H9 (cell line): ENCODE data around the gene ZNF773. TPM values are rescaled to one million over a fixed set of nuclear protein-coding genes. Genes with fewer than 3 reads are reported as not detected.
"Not testable (repeated sequence)": the region's sequence is repeated elsewhere in the genome, so short reads cannot be mapped to it uniquely, and the experiment has no call there.

Experiments used
- DNase-seq: peaks from one replicate; pipeline ENCODE4 v3.0.0-alpha.2; 2017
- H2AFZ ChIP-seq: one replicate; pipeline ENCODE4 v1.6.1; 2013; ENCODE audit warnings: mild to moderate bottlenecking, low read length, control low read depth, moderate library complexity
- H2AK5ac ChIP-seq: 2 replicates; pipeline ENCODE4 v1.6.1; 2013; ENCODE audit warnings: low read length, control low read depth, mixed read lengths; ENCODE audit not compliant: insufficient read length
- H2BK120ac ChIP-seq: one replicate; pipeline ENCODE4 v1.6.1; 2013; ENCODE audit warnings: low read depth, mild to moderate bottlenecking, low read length, control low read depth, inconsistent platforms; ENCODE audit not compliant: poor library complexity, severe bottlenecking
- H2BK12ac ChIP-seq: 2 replicates; pipeline ENCODE4 v1.6.1; 2013; ENCODE audit warnings: low read length, control low read depth, mixed read lengths, low read depth; ENCODE audit not compliant: insufficient read length
- H2BK15ac ChIP-seq: 2 replicates; pipeline ENCODE4 v1.6.1; 2013; ENCODE audit warnings: low read depth, low read length, control low read depth
- H2BK20ac ChIP-seq: one replicate; pipeline ENCODE4 v1.6.1; 2013; ENCODE audit warnings: low read depth, mild to moderate bottlenecking, low read length, control low read depth, inconsistent platforms; ENCODE audit not compliant: poor library complexity, severe bottlenecking
- H2BK5ac ChIP-seq: 2 replicates; pipeline ENCODE4 v1.6.1; 2013; ENCODE audit warnings: low read length, control low read depth, mixed read lengths; ENCODE audit not compliant: insufficient read length
- H3K14ac ChIP-seq: 2 replicates; pipeline ENCODE4 v1.6.1; 2013; ENCODE audit warnings: low read length, control low read depth; ENCODE audit not compliant: insufficient read depth
- H3K18ac ChIP-seq: 2 replicates; pipeline ENCODE4 v1.6.1; 2013; ENCODE audit warnings: low read depth, mild to moderate bottlenecking, mixed read lengths, low read length, control low read depth; ENCODE audit not compliant: insufficient read length
- H3K23ac ChIP-seq: 2 replicates; pipeline ENCODE4 v1.6.1; 2013; ENCODE audit warnings: low read length, control low read depth, mixed read lengths, low read depth; ENCODE audit not compliant: insufficient read length
- H3K23me2 ChIP-seq: 2 replicates; pipeline ENCODE4 v1.6.1; 2013; ENCODE audit warnings: low read depth, mild to moderate bottlenecking, mixed read lengths, low read length, control low read depth; ENCODE audit not compliant: insufficient read length, poor library complexity, severe bottlenecking
- H3K27ac ChIP-seq: 2 replicates; pipeline ENCODE4 v1.5.1; 2013; ENCODE audit warnings: low read length, control low read depth, mixed read lengths, low read depth; ENCODE audit not compliant: insufficient read length
- H3K27me3 ChIP-seq: 2 replicates; pipeline ENCODE4 v1.6.1; 2013; ENCODE audit warnings: low read length, control low read depth, inconsistent platforms; ENCODE audit not compliant: insufficient read depth
- H3K4ac ChIP-seq: 2 replicates; pipeline ENCODE4 v1.6.1; 2013; ENCODE audit warnings: low read depth, mild to moderate bottlenecking, control low read depth, inconsistent platforms, low read length, moderate library complexity
- H3K4me1 ChIP-seq: 2 replicates; pipeline ENCODE4 v1.6.1; 2013; ENCODE audit warnings: low read length, control low read depth, inconsistent platforms; ENCODE audit not compliant: insufficient read depth
- H3K4me2 ChIP-seq: 2 replicates; pipeline ENCODE4 v1.6.1; 2013; ENCODE audit warnings: low read length, control low read depth, mixed read lengths; ENCODE audit not compliant: insufficient read length, insufficient read depth
- H3K56ac ChIP-seq: 2 replicates; pipeline ENCODE4 v1.6.1; 2013; ENCODE audit warnings: low read depth, mild to moderate bottlenecking, mixed read lengths, low read length, control low read depth; ENCODE audit not compliant: insufficient read length
- H3K79me1 ChIP-seq: 2 replicates; pipeline ENCODE4 v1.6.1; 2013; ENCODE audit warnings: low read depth, mild to moderate bottlenecking, moderate library complexity, low read length, control low read depth, inconsistent platforms; ENCODE audit not compliant: insufficient read depth, poor library complexity, severe bottlenecking
- H3K79me2 ChIP-seq: 2 replicates; pipeline ENCODE4 v1.6.1; 2013; ENCODE audit warnings: low read length, control low read depth, inconsistent platforms; ENCODE audit not compliant: insufficient read depth
- H3K9ac ChIP-seq: 2 replicates; pipeline ENCODE4 v1.6.1; 2013; ENCODE audit warnings: low read length, control low read depth, mixed read lengths; ENCODE audit not compliant: insufficient read length; ENCODE audit errors: extremely low read depth
- H3K9me3 ChIP-seq: one replicate; pipeline ENCODE4 v1.6.1; 2013; ENCODE audit warnings: low read depth, low read length, inconsistent platforms; ENCODE audit not compliant: control insufficient read depth
- H3T11ph ChIP-seq: one replicate; pipeline ENCODE4 v1.6.1; 2013; ENCODE audit warnings: mild to moderate bottlenecking, low read length, control low read depth, inconsistent platforms
- H4K20me1 ChIP-seq: one replicate; pipeline ENCODE4 v1.6.1; 2013; ENCODE audit not compliant: control insufficient read depth, insufficient read length, insufficient read depth
- H4K5ac ChIP-seq: 2 replicates; pipeline ENCODE4 v1.6.1; 2013; ENCODE audit warnings: low read depth, mild to moderate bottlenecking, mixed read lengths, low read length, control low read depth; ENCODE audit not compliant: insufficient read length
- H4K8ac ChIP-seq: replicated peaks from 2 replicates; pipeline ENCODE4 v1.6.1; 2013; ENCODE audit warnings: low read length, control low read depth, mixed read lengths, low read depth; ENCODE audit not compliant: insufficient read length
- H4K91ac ChIP-seq: 2 replicates; pipeline ENCODE4 v1.6.1; 2013; ENCODE audit warnings: low read depth, mild to moderate bottlenecking, moderate library complexity, mixed read lengths, low read length, control low read depth; ENCODE audit not compliant: insufficient read length
- H3K27ac Mint-ChIP-seq, 3 experiments: 2 replicates in 2 of 3; 3 replicates in 1 of 3; pipeline ENCODE4 v1.8.0; 2020 to 2021; ENCODE audit warnings: mixed read lengths in 3 of 3, mild to moderate bottlenecking in 1 of 3, moderate library complexity in 1 of 3
- H3K27me3 Mint-ChIP-seq: 2 replicates; pipeline ENCODE4 v1.8.0; 2021; ENCODE audit warnings: low read depth, mild to moderate bottlenecking, moderate library complexity, mixed read lengths
- H3K36me3 Mint-ChIP-seq, 3 experiments: 2 replicates in 2 of 3; 3 replicates in 1 of 3; pipeline ENCODE4 v1.8.0; 2020 to 2021; ENCODE audit warnings: low read depth in 3 of 3, mixed read lengths in 3 of 3; ENCODE audit not compliant: insufficient read depth in 1 of 3
- H3K4me1 Mint-ChIP-seq, 2 experiments: 2 replicates each; pipeline ENCODE4 v1.8.0; 2020; ENCODE audit warnings: mixed read lengths in 2 of 2
- H3K4me3 Mint-ChIP-seq, 2 experiments: 2 replicates in 1 of 2; 3 replicates in 1 of 2; pipeline ENCODE4 v1.8.0; 2020 to 2021; ENCODE audit warnings: mild to moderate bottlenecking in 2 of 2, mixed read lengths in 2 of 2, moderate library complexity in 1 of 2
- H3K9me3 Mint-ChIP-seq, 2 experiments: 2 replicates in 1 of 2; 3 replicates in 1 of 2; pipeline ENCODE4 v1.8.0; 2020; ENCODE audit warnings: mild to moderate bottlenecking in 2 of 2, mixed read lengths in 2 of 2, moderate library complexity in 1 of 2
- WGBS: extraction: QIAGEN DNeasy Blood & Tissue Kit; methylation state at CpG from one replicate; pipeline ENCODE4 v1.1.7; 2013; ENCODE audit warnings: missing lambda C conversion rate, low lambda C conversion rate, mixed read lengths; ENCODE audit not compliant: insufficient read length; ENCODE audit errors: extremely low coverage; 5-methylcytosine and 5-hydroxymethylcytosine counted together
- total RNA-seq: library from RNA; stranded (reverse); gene quantifications from 2 replicates; pipeline ENCODE4 v1.2.1, GENCODE V29; 2021
- TF ChIP-seq, protein P1 (sequence below): fragments of 200-600 bp; sonication (generic); conservative IDR thresholded peaks from 3 replicates; pipeline ENCODE4 v1.8.0; 2021; ENCODE audit warnings: antibody characterized with exemption, mild to moderate bottlenecking

ZNF773 gene
- total RNA-seq, 1 experiment from 2014 or later, result 8.2 TPM

DNA sequence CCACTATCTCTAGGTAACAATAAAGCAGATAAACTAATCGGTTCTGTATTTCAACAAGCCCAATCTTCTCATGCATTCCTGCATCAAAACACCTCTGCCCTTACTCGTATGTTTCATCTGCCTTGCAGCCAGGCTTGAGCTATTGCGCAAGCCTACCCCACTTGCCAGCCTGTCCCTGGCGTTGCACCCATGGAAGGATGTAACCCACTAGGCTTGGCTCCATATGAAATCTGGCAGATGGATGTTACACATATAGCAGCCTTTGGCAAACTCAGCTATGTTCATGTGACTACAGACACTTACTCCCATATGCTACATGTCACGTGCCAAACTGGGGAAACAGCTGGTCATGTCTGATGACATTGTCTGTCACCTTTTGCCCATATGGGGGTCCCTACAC lies 15.5 kb downstream of the ZNF773 start:
- WGBS, result no CpG with 5 or more reads among the region's 5 CpGs
- Histone ChIP-seq H3K79me1 (no peaks in the 10 kb centered on the region), H3K23ac (no peak overlapping the region), H3K79me2 (no peaks in the 10 kb centered on the region), H3K9me3 (peaks cover 19% of the 10 kb centered on the region), H2BK5ac (no peak overlapping the region), H3K27ac (no peak overlapping the region), H3T11ph (no peak overlapping the region), H3K27me3 (no peaks in the 10 kb centered on the region), H2AFZ (no peak overlapping the region), H2BK12ac (no peak overlapping the region), H4K8ac (no peak overlapping the region), H3K14ac (no peak overlapping the region), H3K4ac (no peak overlapping the region), H2AK5ac (no peak overlapping the region), H3K4me1 (no peaks in the 10 kb centered on the region), H3K23me2 (no peaks in the 10 kb centered on the region), H4K91ac (no peak overlapping the region), H3K18ac (no peak overlapping the region), H4K5ac (no peak overlapping the region), H2BK20ac (no peak overlapping the region), H2BK15ac (no peak overlapping the region), H4K20me1 (no peaks in the 10 kb centered on the region), H3K9ac (no peak overlapping the region), H2BK120ac (no peak overlapping the region), H3K4me2 (no peak overlapping the region), H3K56ac (no peak overlapping the region)
- Mint-ChIP-seq H3K4me3 (no peak overlapping the region), H3K36me3 (peaks cover 10 to 39% (median 19%) of the 10 kb centered on the region in 3 experiments; a peak in 6 of 7 replicates), H3K9me3 (peaks cover 47 to 62% of the 10 kb centered on the region in 2 experiments), H3K27me3 (peaks cover 2% of the 10 kb centered on the region), H3K27ac (no peak overlapping the region), H3K4me1 (no peaks in the 10 kb centered on the region)
- no peak for DNase-seq
- TF ChIP-seq, protein P1, sequence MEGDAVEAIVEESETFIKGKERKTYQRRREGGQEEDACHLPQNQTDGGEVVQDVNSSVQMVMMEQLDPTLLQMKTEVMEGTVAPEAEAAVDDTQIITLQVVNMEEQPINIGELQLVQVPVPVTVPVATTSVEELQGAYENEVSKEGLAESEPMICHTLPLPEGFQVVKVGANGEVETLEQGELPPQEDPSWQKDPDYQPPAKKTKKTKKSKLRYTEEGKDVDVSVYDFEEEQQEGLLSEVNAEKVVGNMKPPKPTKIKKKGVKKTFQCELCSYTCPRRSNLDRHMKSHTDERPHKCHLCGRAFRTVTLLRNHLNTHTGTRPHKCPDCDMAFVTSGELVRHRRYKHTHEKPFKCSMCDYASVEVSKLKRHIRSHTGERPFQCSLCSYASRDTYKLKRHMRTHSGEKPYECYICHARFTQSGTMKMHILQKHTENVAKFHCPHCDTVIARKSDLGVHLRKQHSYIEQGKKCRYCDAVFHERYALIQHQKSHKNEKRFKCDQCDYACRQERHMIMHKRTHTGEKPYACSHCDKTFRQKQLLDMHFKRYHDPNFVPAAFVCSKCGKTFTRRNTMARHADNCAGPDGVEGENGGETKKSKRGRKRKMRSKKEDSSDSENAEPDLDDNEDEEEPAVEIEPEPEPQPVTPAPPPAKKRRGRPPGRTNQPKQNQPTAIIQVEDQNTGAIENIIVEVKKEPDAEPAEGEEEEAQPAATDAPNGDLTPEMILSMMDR, result no peak

DNA sequence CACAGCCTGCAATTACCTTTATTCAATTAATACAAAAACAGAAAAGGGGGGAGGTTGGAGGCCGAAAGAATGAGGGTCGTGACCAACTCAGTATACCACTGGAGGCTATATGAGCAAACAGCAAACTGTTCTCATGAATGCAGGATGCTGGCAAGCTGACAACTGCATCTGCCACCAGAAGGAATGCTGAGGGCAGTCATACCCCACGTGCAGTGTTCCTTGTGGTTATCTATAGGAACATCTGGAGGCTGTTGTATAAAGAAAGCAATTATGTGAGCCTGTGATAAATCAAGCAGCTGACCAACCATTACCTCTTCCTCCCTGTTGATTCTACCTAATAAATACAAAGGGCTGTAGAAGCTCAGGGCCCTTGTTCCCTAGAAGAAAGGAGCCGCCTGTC lies 18.3 kb downstream of the ZNF773 start:
- not testable (repeated sequence) for H2BK120ac ChIP-seq, H4K91ac ChIP-seq, H2BK12ac ChIP-seq, H3K4me1 Mint-ChIP-seq, H2BK5ac ChIP-seq, H4K8ac ChIP-seq, H3K27ac ChIP-seq, H3K23me2 ChIP-seq, H2AFZ ChIP-seq, DNase-seq, H3K4me2 ChIP-seq, H3K18ac ChIP-seq, H3K9ac ChIP-seq, H3K23ac ChIP-seq, H2BK15ac ChIP-seq, H3K27ac Mint-ChIP-seq, H2BK20ac ChIP-seq, H3K4me1 ChIP-seq, H3K79me2 ChIP-seq, H3K79me1 ChIP-seq, H3T11ph ChIP-seq, H2AK5ac ChIP-seq, H4K20me1 ChIP-seq, H3K14ac ChIP-seq, H4K5ac ChIP-seq, H3K27me3 Mint-ChIP-seq, H3K4ac ChIP-seq, H3K56ac ChIP-seq, H3K4me3 Mint-ChIP-seq, H3K27me3 ChIP-seq
- no CpG with 5 or more reads among the region's 4 CpGs for WGBS
- peaks cover 35 to 57% of the 10 kb centered on the region in 2 experiments for H3K9me3 Mint-ChIP-seq
- peaks cover 9 to 24% (median 12%) of the 10 kb centered on the region in 3 experiments; a peak in 6 of 7 replicates for H3K36me3 Mint-ChIP-seq
- H3K9me3 ChIP-seq, result peaks cover 11% of the 10 kb centered on the region
